Left ventricle myocardium superior (tissue), 1 donor: Measurements from ENCODE around the gene CFAP61. TPM values are rescaled to one million over a fixed set of nuclear protein-coding genes. Genes with fewer than 3 reads are reported as not detected.
"Not testable (repeated sequence)": the region's sequence is repeated elsewhere in the genome, so short reads cannot be mapped to it uniquely, and the experiment has no call there.

ENCODE experiments used
- ATAC-seq: fragments of 200-7000 bp; cut with Tn5 transposase; one replicate; pipeline ENCODE4 v1.9.1; 2020; ENCODE audit warnings: mild to moderate bottlenecking, moderate library complexity
- DNase-seq: peaks from one replicate; pipeline ENCODE4 v3.0.0-alpha.2; 2020
- intact Hi-C: fragments of 100-400 bp; cut with micrococcal nuclease; formaldehyde crosslinking; loops from one replicate; pipeline ENCODE4 v1.11.0; 2022
- long read RNA-seq: library from polyadenylated mRNA; unstranded; transcript quantifications from one replicate; pipeline ENCODE4 v2.0.0, GENCODE V29; 2021
- total RNA-seq: library from RNA; stranded (reverse); fragmentation: NEBNext Ultra II Directional; extraction: Animal tissue kit (Norgen Biotek cat#: 25700); gene quantifications from one replicate; pipeline ENCODE4 v1.2.1, GENCODE V29; 2021
- donor health status: DM: no; HTN: yes; CAD: no; lungs with severe emphysema.

Gene CFAP61
- 23.8 TPM for total RNA-seq
- long read RNA-seq, partial matches to known transcripts: 8 of 15 reads
- long read RNA-seq, other reads (novel, unspliced or antisense): 6 of 15 reads

DNA sequence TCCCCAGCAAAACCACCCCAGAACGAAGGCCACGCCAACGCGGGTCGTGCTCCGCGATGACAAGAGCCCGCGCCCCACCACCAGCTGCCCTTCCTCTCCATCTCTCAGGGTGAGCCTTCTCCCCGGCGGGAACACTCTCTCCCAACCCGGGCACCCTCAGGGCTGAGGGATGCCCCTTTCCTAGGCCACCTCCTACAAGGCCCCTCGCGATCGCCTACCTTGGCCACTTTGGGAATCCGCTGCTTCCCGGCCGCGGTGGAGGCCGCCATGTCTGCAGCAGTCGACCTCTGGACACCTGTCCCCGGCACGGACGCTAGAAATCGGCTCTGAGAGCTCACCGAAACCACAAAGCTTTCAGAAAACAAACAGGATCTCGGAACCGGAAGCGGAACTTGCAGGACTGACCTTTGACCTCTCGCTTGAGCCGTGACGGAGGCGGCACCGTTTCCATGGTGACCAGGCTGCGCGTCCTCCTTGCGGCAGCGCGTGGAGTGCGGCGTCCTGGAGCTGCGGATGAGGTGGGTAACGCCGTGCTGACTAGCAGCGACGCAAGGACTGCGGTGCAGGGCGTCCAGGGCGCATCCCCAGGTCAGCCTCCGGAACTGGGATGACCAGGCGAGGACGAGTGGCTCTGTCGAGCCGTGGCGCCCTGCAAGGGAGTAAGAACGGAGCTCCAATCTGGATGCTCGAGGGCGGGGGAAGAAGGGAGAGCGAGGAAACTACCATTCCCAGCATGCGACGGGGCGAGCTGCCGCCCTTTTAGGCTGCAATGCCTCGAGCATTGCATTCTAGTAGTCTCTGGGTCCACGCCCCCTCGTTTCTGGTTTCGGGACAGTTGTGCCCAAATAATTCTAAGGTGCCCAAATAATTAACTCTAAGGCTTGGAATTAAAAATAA, at the start of gene CFAP61, which contains the start of gene CRNKL1:
Gene CFAP61, plus strand, starts transcription at position 459 of the 897 bp plus-strand sequence. CDS start 4,122 bp downstream, outside the sequence.
Gene CRNKL1, minus strand, starts transcription at position 393 of the 897 bp plus-strand sequence. Its CDS starts 124 bp downstream, at position 269.
- DNase-seq (peak; percentile 98), ATAC-seq (peak; percentile 99)
- intact Hi-C loops: no loop called here

DNA sequence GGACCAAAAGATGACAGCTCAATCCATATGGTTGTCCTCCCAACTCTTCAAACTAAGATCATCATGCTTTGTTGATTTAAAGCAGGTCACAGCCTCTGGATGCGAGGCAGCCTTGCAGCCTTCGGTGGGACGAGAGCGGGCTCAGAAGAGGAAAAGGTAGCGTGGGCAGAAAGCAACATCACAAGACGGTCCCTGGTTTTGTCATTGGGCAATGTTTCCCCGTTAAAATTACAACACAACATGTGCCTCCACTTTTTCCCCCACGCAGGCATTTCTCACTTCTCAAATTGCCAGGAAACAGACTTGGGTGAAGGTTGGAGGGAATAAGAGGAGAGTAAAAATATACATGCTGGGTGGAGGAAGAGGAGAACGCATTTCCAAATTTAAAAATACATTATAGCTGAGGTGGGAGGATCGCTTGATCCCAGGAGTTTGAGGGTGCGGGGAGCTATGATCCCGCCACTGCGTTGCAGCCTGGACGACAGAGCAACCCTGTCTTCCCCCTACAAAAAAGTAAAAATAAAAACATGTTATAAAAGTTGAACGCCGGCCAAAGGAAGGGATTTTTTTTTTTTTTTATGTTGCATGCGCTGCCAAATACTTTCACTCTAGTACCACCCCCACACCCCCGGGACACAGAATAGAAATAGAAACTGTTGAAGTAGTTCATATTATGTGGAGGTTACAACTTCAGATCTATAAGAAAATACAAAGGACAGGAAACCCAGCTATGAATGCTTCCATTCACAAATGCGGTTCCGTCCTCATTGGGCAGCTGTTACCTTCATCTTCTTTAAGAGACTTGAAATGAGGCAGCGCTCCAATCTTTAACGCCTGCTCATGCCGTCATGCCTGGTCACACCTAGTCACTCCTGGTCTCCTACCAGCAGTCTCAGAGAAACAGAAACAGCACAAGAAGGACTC, 49.0 kb upstream of the CFAP61 start:
- DNase-seq: no peak
- intact Hi-C loops: no loop called here

DNA sequence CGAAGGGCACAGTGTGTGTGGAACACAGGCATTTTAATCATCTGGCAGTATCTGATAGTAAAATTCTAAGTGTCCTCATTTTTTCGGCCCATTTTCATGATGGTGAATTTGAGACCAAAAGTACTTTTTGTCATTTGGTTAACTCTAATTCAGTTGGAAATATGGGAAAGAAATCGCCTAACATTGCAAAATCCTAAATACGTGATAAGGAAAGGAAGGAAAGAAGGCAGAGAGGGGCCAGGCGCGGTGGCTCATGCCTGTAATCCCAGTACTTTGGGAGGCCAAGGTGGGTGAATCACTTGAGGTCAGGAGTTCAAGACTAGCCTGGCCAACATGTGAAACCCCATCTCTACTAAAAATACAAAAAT, 48.4 kb upstream of the CFAP61 start:
- intact Hi-C loops, DNase-seq, ATAC-seq: not testable (repeated sequence)

More for the DNA sequence above, 49.0 kb upstream of the CFAP61 start:
- peak; percentile 70 for ATAC-seq

- ATAC-seq: no peak
- intact Hi-C loops: no loop called here
- DNase-seq: no peak
Measured at GRCh38 chr20:20005342-20005741, 47.0 kb upstream of the CFAP61 start.

DNA sequence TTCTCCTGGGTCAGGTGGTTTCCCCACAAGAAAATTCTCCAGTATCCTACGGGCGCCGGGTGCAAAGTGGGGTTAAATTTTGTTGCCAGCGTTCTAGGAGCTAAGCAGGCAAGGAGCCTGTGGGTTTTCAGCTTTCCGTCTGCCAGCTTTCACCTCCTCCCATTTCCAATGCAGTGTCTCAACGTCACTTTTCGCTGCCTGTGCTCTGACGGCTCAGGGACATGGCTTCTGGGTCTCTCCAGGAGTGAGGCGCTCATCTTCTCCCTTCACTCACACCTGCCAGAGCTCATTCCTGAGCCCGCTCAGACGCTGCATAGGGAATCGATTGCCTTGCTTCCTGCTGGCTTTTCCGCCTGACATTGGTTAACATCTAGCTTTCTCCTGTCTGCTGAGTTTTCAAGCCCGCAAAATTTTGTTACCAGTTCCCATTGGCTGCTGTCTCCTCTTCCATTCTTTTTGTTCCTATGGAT, 42.5 kb upstream of the CFAP61 start:
- intact Hi-C loops: no loop called here
- ATAC-seq (no peak), DNase-seq (no peak)

DNA sequence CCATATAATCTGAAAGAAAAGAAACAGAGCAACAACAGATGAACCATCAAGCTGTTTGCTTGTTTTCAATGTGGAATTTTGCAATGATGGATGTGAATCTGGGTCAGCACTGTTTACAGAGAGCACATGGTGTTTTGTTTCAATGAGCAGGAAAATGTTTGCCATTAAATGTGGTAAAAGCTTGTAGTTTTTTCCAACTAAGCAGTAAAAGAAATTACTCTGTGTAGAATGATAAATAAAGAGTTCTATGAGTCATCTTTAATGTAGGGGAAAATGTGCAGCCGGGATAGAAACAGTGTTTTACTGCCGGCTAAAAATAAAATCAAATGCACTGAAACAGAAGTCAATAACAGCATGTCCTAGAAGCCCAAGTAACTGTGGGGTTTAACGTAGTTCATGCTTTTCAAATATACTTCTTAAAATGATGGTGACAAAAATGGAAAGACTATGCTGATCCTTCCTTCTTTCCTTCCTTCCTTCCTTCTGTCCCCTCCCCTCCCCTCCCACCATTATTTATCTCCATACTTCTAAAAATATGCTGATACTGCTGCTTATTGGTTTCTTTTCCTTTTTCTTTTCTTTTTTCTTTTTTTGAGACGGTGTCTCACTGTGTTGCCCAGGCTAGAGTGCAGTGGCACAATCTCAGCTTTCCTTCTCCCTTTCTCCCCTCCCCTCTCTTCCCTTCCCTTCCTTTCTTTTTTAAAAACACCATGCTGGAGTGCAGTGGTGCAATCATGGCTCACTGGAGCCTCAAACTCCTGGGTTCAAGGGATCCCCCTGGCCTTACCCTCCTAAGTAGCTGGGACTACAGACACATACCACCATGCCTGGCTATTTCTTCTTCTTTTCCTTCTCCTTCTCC, 41.5 kb upstream of the CFAP61 start:
- intact Hi-C loops: no loop called here
- DNase-seq (no peak), ATAC-seq (peak; percentile 56)

DNA sequence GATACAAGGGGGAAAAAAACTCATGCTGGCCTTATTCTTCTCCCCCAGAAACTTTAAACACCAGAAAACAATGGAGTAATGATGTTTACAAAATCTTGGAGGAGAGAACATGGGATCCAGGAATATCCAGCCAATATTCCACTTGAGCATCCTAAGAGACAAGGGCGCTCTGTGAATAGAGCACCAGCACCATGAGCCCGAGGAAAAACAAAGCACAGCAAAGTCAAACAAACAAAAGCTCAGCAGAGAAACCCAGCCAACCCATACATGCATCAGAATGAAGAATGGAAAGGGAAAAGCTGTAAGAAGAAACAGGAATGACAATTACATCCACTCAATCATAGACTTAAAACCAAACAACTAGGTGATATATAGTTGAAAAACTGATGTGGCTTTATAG, 39.8 kb upstream of the CFAP61 start:
- intact Hi-C loops: no loop called here
- ATAC-seq (no peak), DNase-seq (no peak)

DNA sequence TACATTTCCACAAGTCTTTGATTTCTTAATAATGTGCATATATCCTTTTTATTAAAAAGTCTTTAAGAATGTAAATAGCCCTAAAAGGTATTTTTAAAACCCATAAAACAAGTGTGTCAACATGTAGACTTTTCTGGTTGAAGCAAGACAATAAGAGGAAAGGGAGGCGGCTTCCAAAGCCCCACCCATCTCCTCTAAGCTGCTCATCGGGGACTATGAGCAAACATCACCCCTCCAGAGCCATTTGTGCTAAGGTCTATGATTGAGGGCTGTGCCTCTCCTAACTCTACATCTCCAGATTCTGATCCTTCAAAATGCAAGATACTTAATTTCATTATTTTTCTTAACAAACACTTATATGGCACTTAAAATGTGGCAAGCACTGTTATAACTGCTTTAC, 37.7 kb upstream of the CFAP61 start:
- DNase-seq (no peak), ATAC-seq (no peak)
- intact Hi-C loops: no loop called here

DNA sequence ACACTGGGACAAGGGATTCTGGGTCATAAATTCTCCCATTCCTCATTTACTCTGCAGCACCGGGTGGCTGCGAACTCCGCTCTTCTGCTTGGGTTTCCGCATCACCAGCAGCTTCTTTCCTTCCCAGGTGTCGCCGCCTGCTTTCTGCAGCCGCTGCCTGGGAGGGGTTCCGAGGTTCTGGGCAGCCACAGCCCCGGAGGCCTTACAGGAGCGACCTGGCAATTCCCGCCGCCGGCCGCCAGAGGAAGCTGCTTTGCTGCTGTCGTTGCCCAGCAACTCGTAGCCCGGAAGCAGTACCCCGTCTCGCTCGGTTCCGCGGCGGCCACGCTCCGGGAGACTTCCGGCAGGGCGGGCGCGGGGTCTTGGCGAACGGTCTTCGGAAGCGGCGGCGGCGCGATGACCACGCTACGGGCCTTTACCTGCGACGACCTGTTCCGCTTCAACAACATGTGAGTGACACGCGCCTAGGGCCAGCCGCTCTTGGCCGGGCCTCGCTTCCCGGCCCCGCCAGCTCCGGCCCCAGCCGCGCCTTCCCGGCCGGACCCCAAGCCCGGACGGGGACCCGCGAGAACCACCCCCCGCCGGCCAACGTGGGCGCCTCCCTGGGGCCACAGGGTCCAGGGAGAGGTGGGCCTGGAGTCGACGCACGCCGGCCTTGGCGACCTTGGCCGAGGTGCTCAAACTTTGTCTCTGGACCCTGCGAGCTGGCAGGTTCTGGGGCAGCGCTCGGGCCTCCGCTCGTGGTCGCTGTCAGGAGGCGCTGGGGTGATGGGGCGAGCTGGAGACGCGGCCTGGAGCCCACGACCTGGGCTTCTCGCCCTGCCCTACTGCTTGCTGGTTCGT, 35.1 kb upstream of the CFAP61 start, which contains the start of gene NAA20:
Gene NAA20, plus strand, starts transcription at position 362 of the 843 bp plus-strand sequence. Its CDS starts 35 bp downstream, at position 397.
- DNase-seq (peak; percentile 96), ATAC-seq (peak; percentile 99)
- intact Hi-C loops: no loop called here

GRCh38 chr20:20017844-20018185, 34.5 kb upstream of the CFAP61 start:
- DNase-seq: no peak
- intact Hi-C loops: no loop called here
- peak; percentile 2 for ATAC-seq

DNA sequence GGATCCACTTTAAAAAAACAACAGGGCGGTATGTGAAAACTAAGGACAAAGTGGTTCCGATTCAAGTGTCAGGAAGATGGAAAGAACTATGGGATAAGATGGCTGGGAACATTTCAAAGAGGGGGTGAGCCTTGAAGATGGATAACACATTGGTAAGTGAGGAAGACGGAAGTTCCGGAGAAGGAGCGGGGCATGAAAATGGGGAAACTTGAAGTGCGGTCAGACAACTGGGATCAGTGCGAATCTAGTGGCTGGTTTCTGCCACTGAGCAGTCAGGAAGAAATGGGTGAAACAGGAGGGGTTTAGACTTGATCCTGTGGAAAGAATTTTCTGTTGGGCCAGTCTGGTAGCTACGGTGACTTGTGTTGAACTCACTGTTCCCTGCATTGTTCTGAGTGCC, 34.0 kb upstream of the CFAP61 start:
- no peak for DNase-seq
- ATAC-seq: no peak
- intact Hi-C loops: no loop called here

GRCh38 chr20:20019123-20019522, 33.2 kb upstream of the CFAP61 start:
- ATAC-seq: no peak
- intact Hi-C loops: no loop called here
- DNase-seq: no peak

DNA sequence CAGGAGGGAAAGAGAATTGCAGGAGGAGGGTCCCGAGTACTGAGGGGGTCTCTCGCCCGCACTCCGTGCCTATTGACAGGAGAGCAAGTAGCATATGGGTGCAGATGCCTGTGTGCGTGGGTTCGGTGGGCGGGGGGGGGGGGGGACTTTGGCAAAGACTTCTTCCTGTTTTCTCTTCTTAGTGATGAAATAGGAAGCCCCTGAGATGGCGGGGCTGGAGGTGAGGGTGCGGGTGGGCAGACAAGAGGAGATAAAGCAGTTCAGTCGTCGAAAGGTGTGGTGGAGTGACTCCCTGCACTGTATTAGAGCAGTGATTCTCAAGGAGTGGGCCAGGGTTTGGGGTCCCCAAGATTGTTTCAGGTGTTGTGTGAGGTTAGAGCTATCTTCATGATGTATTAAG, 31.4 kb upstream of the CFAP61 start:
- DNase-seq: no peak
- intact Hi-C loops: no loop called here
- ATAC-seq: no peak

GRCh38 chr20:20021835-20022234, 30.5 kb upstream of the CFAP61 start:
- ATAC-seq: no peak
- intact Hi-C loops: no loop called here
- DNase-seq: no peak

DNA sequence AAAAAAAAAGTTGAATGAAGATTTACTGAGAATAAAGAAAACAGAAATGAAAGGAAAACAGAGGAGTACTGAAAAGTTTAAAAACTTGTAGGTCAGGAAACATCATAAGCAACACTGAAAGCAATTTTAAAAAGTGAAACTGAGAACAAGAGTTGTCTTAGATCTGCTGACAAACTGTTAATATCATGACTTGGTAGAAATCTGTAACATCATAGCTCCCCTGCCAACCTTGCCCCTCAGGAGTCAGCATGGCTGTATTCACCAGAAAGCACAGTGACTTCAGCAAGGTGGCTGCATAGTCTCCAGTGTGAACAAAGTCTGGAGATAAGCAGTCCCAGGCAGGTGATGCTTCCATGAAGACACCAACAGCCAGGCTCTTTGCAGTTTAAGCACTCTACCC, 29.8 kb upstream of the CFAP61 start:
- ATAC-seq: no peak
- intact Hi-C loops: no loop called here

DNA sequence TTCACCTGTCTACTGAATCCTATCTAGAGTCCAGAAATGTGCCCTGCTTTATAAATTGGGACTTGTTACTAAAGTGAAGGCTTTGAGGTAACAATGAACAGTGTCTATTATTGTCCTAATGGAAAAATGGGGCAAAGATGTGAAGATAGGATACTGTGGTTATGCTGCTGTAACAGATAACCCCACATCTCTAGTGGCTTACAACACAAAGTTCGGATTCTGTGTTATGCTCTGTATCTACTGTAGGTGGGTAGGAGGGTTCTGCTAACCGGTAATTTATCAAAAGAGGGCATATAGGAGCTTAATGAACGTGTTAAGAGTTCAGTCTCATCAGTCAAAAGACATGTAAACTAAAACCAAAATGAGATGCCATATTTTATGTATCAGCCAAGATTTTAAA, 28.9 kb upstream of the CFAP61 start:
- DNase-seq (no peak), ATAC-seq (no peak)
- intact Hi-C loops: no loop called here

More for the DNA sequence above, 29.8 kb upstream of the CFAP61 start:
- DNase-seq: no peak

DNA sequence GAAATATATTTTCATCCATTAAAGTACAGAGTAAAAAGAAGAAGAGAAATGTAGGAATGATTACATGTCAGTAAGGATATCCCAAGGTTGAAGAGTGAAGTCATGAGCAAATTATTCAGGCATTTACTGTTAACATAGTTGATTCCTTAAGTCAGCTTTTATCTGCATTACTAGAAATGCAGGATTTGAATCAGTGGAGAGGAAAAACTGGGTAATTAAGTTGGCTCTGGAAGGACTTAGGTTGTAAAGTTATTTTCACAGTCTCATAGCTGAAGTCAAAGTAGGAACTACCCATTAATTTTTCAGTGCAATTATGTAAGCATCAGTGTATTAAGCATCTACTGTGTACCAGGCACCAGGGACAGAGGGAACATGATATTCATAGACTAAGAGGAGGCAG, 27.4 kb upstream of the CFAP61 start:
- peak; percentile 33 for ATAC-seq
- no peak for DNase-seq
- intact Hi-C loops: no loop called here

DNA sequence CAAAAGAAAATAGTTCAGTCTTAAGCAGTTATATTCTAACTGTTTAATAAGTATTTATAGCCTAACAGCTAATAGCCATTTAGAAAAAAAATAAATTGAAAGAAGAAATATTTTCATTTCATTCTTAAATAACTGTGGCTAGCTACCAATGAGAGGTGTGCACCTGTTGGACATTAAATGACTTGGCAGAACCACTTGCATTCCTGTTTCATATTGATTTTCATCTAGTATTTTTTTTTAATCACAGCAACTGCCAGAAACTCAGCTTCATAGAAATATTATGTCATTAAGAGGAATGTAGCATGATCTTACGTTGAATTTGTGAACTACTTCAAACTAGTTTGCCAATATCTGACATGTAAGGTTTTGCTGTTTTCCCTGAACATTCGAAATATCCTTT, 25.0 kb upstream of the CFAP61 start:
- ATAC-seq: no peak
- intact Hi-C loops: no loop called here
- no peak for DNase-seq
